Prostate gland (tissue), 2 donors: ENCODE data around the gene TEKT2.

ENCODE experiments used
- POLR2AphosphoS5 ChIP-seq: sonication (generic); formaldehyde crosslinking; IDR thresholded peaks from one replicate; pipeline ENCODE4 v1.6.1; 2017; ENCODE audit warnings: antibody characterized with exemption
- TF ChIP-seq, protein P1 (sequence below), 4 experiments: fragments of 200-600 bp in 2 of 4; fragments of 450-650 bp in 2 of 4; sonication (generic) in 2 of 4; IDR thresholded peaks; 1 replicate in 3 of 4; 2 replicates in 1 of 4; pipeline ENCODE4 v1.5.1; 2016 to 2019; ENCODE audit warnings: antibody characterized with exemption in 4 of 4, mild to moderate bottlenecking in 2 of 4, moderate library complexity in 2 of 4

DNA sequence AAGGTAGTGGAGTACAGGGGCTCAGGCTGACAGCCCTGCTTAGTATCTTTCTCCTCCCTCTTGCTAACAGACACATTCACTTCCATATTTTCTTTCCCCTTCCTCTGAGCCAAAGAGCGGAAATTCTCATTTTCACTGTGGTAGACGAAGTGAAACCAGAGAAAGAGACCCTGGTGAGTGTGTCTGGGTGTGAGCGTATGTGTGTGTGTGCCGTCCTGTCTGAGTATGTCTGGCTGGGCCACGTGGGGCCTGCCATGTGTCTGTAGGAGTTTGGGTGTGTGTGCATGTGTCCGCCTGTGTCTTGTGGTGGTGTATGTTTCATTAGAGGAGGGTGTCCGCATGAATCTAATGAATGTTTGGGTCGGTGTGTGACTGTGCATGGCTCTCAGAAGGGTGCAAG, 39.5 kb downstream of the TEKT2 start:
- TF ChIP-seq, protein P1, sequence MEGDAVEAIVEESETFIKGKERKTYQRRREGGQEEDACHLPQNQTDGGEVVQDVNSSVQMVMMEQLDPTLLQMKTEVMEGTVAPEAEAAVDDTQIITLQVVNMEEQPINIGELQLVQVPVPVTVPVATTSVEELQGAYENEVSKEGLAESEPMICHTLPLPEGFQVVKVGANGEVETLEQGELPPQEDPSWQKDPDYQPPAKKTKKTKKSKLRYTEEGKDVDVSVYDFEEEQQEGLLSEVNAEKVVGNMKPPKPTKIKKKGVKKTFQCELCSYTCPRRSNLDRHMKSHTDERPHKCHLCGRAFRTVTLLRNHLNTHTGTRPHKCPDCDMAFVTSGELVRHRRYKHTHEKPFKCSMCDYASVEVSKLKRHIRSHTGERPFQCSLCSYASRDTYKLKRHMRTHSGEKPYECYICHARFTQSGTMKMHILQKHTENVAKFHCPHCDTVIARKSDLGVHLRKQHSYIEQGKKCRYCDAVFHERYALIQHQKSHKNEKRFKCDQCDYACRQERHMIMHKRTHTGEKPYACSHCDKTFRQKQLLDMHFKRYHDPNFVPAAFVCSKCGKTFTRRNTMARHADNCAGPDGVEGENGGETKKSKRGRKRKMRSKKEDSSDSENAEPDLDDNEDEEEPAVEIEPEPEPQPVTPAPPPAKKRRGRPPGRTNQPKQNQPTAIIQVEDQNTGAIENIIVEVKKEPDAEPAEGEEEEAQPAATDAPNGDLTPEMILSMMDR (IDR thresholded peaks at IDR 0.05): no peak
- TF ChIP-seq POLR2AphosphoS5: no peak
